GM23338 (cell line): ENCODE results near the gene BLM.

Source experiments
- CREB1 ChIP-seq: fragments of 250-450 bp; sonication (Bioruptor Pico); IDR thresholded peaks from 2 replicates; pipeline ENCODE4 v1.5.0; 2020; ENCODE audit warnings: low read depth, mild to moderate bottlenecking, moderate library complexity
- CTCF ChIP-seq, 2 experiments: fragments of 200-600 bp in 1 of 2; sonication (generic) in 1 of 2; conservative IDR thresholded peaks; 2 replicates each; pipeline versions ENCODE4 v1.5.1 to v1.6.1; 2016 to 2017; ENCODE audit warnings: antibody characterized with exemption in 2 of 2, low read depth in 2 of 2, mild to moderate bottlenecking in 2 of 2, moderate library complexity in 1 of 2
- ETS1 ChIP-seq: IDR thresholded peaks from 2 replicates; pipeline ENCODE4 v1.6.1; 2016; ENCODE audit warnings: antibody characterized with exemption
- EZH2 ChIP-seq: fragments of 200-600 bp; sonication (generic); IDR thresholded peaks from one replicate; pipeline ENCODE4 v1.8.0; 2017; ENCODE audit warnings: antibody characterized with exemption, mild to moderate bottlenecking, low read depth; ENCODE audit not compliant: unreplicated experiment
- EZH2phosphoT487 ChIP-seq: fragments of 200-600 bp; sonication (generic); IDR thresholded peaks from one replicate; pipeline ENCODE4 v1.8.1; 2018; ENCODE audit warnings: antibody characterized with exemption; ENCODE audit not compliant: unreplicated experiment
- JUNB ChIP-seq: IDR thresholded peaks from one replicate; pipeline ENCODE4 v1.6.1; 2016; ENCODE audit warnings: antibody characterized with exemption; ENCODE audit not compliant: unreplicated experiment
- NANOG ChIP-seq: IDR thresholded peaks from 2 replicates; pipeline ENCODE4 v1.6.1; 2016; ENCODE audit warnings: antibody characterized with exemption, borderline replicate concordance
- POLR2AphosphoS5 ChIP-seq: IDR thresholded peaks from 2 replicates; pipeline ENCODE4 v1.6.1; 2016; ENCODE audit warnings: antibody characterized with exemption, low read depth
- REST ChIP-seq: IDR thresholded peaks from one replicate; pipeline ENCODE4 v1.6.1; 2018; ENCODE audit warnings: antibody characterized with exemption; ENCODE audit not compliant: unreplicated experiment
- STAT1 ChIP-seq: IDR thresholded peaks from one replicate; pipeline ENCODE4 v1.6.1; 2016; ENCODE audit warnings: antibody characterized with exemption; ENCODE audit not compliant: unreplicated experiment
- ZNF331 ChIP-seq: fragments of 250-450 bp; sonication (Bioruptor Pico); IDR thresholded peaks from 2 replicates; pipeline ENCODE4 v1.5.0; 2020; ENCODE audit warnings: low read depth, mild to moderate bottlenecking, moderate library complexity
- TF ChIP-seq, protein P1 (sequence below): fragments of 250-450 bp; sonication (Bioruptor Pico); IDR thresholded peaks from 2 replicates; pipeline ENCODE4 v1.5.0; 2020; ENCODE audit warnings: mild to moderate bottlenecking, moderate library complexity

DNA sequence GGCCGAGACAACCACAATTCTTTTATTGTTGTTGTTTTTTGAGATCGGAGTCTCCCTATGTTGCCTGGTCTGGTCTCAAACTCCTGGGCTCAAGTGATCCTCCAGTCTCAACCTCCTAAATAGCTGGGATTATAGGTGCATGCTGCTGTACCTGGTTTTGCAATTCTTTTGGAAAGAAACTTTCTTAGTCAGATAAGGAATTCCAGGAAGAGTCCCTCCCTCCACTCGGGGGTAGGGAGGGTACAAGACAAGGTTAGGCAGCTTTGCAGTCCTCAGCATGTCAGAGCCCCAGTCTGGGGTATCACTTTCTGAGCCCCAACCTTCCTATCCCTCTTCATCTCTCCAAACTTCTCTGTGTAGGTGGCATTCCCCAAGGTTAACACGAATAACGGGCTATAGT, 117.5 kb downstream of the BLM start:
- TF ChIP-seq EZH2 (no peak), CTCF (conservative IDR thresholded peaks at IDR 0.05; ENCODE audit: low read depth in 2 of 2) (no peak), EZH2phosphoT487 (no peak), JUNB (no peak), NANOG (no peak), REST (no peak), CREB1 (CRISPR knock-in tag) (no peak), POLR2AphosphoS5 (no peak), ETS1 (no peak), STAT1 (no peak), ZNF331 (CRISPR knock-in tag) (no peak)
- TF ChIP-seq, protein P1, sequence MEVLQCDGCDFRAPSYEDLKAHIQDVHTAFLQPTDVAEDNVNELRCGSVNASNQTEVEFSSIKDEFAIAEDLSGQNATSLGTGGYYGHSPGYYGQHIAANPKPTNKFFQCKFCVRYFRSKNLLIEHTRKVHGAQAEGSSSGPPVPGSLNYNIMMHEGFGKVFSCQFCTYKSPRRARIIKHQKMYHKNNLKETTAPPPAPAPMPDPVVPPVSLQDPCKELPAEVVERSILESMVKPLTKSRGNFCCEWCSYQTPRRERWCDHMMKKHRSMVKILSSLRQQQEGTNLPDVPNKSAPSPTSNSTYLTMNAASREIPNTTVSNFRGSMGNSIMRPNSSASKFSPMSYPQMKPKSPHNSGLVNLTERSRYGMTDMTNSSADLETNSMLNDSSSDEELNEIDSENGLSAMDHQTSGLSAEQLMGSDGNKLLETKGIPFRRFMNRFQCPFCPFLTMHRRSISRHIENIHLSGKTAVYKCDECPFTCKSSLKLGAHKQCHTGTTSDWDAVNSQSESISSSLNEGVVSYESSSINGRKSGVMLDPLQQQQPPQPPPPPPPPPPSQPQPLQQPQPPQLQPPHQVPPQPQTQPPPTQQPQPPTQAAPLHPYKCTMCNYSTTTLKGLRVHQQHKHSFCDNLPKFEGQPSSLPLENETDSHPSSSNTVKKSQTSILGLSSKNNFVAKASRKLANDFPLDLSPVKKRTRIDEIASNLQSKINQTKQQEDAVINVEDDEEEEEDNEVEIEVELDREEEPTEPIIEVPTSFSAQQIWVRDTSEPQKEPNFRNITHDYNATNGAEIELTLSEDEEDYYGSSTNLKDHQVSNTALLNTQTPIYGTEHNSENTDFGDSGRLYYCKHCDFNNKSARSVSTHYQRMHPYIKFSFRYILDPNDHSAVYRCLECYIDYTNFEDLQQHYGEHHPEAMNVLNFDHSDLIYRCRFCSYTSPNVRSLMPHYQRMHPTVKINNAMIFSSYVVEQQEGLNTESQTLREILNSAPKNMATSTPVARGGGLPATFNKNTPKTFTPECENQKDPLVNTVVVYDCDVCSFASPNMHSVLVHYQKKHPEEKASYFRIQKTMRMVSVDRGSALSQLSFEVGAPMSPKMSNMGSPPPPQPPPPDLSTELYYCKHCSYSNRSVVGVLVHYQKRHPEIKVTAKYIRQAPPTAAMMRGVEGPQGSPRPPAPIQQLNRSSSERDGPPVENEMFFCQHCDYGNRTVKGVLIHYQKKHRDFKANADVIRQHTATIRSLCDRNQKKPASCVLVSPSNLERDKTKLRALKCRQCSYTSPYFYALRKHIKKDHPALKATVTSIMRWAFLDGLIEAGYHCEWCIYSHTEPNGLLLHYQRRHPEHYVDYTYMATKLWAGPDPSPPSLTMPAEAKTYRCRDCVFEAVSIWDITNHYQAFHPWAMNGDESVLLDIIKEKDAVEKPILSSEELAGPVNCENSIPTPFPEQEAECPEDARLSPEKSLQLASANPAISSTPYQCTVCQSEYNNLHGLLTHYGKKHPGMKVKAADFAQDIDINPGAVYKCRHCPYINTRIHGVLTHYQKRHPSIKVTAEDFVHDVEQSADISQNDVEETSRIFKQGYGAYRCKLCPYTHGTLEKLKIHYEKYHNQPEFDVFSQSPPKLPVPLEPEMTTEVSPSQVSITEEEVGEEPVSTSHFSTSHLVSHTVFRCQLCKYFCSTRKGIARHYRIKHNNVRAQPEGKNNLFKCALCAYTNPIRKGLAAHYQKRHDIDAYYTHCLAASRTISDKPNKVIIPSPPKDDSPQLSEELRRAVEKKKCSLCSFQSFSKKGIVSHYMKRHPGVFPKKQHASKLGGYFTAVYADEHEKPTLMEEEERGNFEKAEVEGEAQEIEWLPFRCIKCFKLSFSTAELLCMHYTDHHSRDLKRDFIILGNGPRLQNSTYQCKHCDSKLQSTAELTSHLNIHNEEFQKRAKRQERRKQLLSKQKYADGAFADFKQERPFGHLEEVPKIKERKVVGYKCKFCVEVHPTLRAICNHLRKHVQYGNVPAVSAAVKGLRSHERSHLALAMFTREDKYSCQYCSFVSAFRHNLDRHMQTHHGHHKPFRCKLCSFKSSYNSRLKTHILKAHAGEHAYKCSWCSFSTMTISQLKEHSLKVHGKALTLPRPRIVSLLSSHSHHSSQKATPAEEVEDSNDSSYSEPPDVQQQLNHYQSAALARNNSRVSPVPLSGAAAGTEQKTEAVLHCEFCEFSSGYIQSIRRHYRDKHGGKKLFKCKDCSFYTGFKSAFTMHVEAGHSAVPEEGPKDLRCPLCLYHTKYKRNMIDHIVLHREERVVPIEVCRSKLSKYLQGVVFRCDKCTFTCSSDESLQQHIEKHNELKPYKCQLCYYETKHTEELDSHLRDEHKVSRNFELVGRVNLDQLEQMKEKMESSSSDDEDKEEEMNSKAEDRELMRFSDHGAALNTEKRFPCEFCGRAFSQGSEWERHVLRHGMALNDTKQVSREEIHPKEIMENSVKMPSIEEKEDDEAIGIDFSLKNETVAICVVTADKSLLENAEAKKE (CRISPR knock-in tag): no peak
